CD8-positive, alpha-beta memory T cell (primary cell): ENCODE data around the gene RAPSN. TPM values are rescaled to one million over a fixed set of nuclear protein-coding genes. Genes with fewer than 3 reads are reported as not detected.
"Not testable (repeated sequence)": the region's sequence is repeated elsewhere in the genome, so short reads cannot be mapped to it uniquely, and the experiment has no call there.

Experiments used
- CTCF ChIA-PET: fragments of 350-600 bp; sonication (Branson Sonifier 250); formaldehyde crosslinking; loops from one replicate; lab custom pipeline; 2021; ENCODE audit warnings: antibody characterized with exemption; lab: Charles Lee
- POLR2A ChIA-PET: fragments of 350-600 bp; sonication (Branson Sonifier 250); formaldehyde crosslinking; loops from one replicate; lab custom pipeline; 2021; ENCODE audit warnings: antibody characterized with exemption; lab: Charles Lee
- DNase-seq, 5 donors: peaks; one replicate each; pipeline versions ENCODE4 v3.0.0 to v3.0.0-alpha.2; 2020 to 2022; ENCODE audit warnings: mixed read lengths in 1 of 5
- H3K27ac ChIP-seq: one replicate; pipeline ENCODE4 v1.7.0; 2013; ENCODE audit warnings: low read depth, mild to moderate bottlenecking, low read length, moderate library complexity
- H3K27me3 ChIP-seq: 2 replicates; pipeline ENCODE4 v1.7.0; 2013; ENCODE audit warnings: low read length, mild to moderate bottlenecking; ENCODE audit not compliant: insufficient read depth, poor library complexity, severe bottlenecking
- H3K36me3 ChIP-seq: 2 replicates; pipeline ENCODE4 v1.7.0; 2013; ENCODE audit warnings: mild to moderate bottlenecking, low read length, moderate library complexity; ENCODE audit not compliant: insufficient read depth
- H3K4me1 ChIP-seq: 2 replicates; pipeline ENCODE4 v1.7.0; 2013; ENCODE audit warnings: mild to moderate bottlenecking, low read length, moderate library complexity; ENCODE audit not compliant: insufficient read depth
- H3K4me3 ChIP-seq: 2 replicates; pipeline ENCODE4 v1.7.0; 2013; ENCODE audit warnings: mild to moderate bottlenecking, low read length
- H3K9me3 ChIP-seq: 2 replicates; pipeline ENCODE4 v1.7.0; 2013; ENCODE audit warnings: mild to moderate bottlenecking, low read length
- H3K27ac Mint-ChIP-seq, 8 donors: one replicate each; pipeline ENCODE4 v1.8.0; 2020 to 2021; ENCODE audit warnings: mixed read lengths in 8 of 8, mild to moderate bottlenecking in 6 of 8, inconsistent platforms in 3 of 8, moderate library complexity in 3 of 8
- H3K27me3 Mint-ChIP-seq, 2 donors: one replicate each; pipeline ENCODE4 v1.8.0; 2020 to 2021; ENCODE audit warnings: mixed read lengths in 2 of 2, mild to moderate bottlenecking in 1 of 2, moderate library complexity in 1 of 2
- H3K36me3 Mint-ChIP-seq, 3 donors: one replicate each; pipeline ENCODE4 v1.8.0; 2020 to 2021; ENCODE audit warnings: mixed read lengths in 3 of 3, inconsistent platforms in 1 of 3, mild to moderate bottlenecking in 1 of 3
- H3K4me1 Mint-ChIP-seq, 3 donors: one replicate each; pipeline ENCODE4 v1.8.0; 2020 to 2021; ENCODE audit warnings: mixed read lengths in 3 of 3, inconsistent platforms in 1 of 3, mild to moderate bottlenecking in 1 of 3
- H3K4me3 Mint-ChIP-seq, 7 donors: one replicate each; pipeline ENCODE4 v1.8.0; 2020 to 2021; ENCODE audit warnings: mixed read lengths in 7 of 7, mild to moderate bottlenecking in 6 of 7, moderate library complexity in 4 of 7, inconsistent platforms in 2 of 7
- H3K9me3 Mint-ChIP-seq, 5 donors: one replicate each; pipeline ENCODE4 v1.8.0; 2020 to 2022; ENCODE audit warnings: mixed read lengths in 5 of 5, mild to moderate bottlenecking in 3 of 5, moderate library complexity in 2 of 5, inconsistent platforms in 1 of 5
- polyA plus RNA-seq: library from polyadenylated mRNA; unstranded; fragments of 300-500 nt; fragmentation: Illumina TruSeq; gene quantifications from one replicate; pipeline ENCODE4 v1.2.3, GENCODE V29; 2021
- total RNA-seq, 2 experiments: library from RNA; stranded (reverse); gene quantifications; one replicate each; pipeline ENCODE4 v1.2.3, GENCODE V29; 2021

Gene RAPSN
- total and polyA plus RNA-seq, 3 experiments from 2014 or later = 0.29 to 0.79 TPM; not detected in 1

- peaks cover 0 to 5% (median 0%) of the 10 kb centered on the region in 3 donors for H3K4me1 Mint-ChIP-seq
- H3K4me1 ChIP-seq = no peaks in the 10 kb centered on the region
- H3K4me3 Mint-ChIP-seq = no peak overlapping the region
- no peak overlapping the region for H3K27ac ChIP-seq
- ChIA-PET POLR2A (no interaction called here), CTCF (no interaction called here)
- no peak for DNase-seq
- no peaks in the 10 kb centered on the region for H3K9me3 Mint-ChIP-seq
- H3K4me3 ChIP-seq = no peak overlapping the region
- H3K27me3 ChIP-seq = no peaks in the 10 kb centered on the region
- H3K9me3 ChIP-seq = no peaks in the 10 kb centered on the region
- peaks cover 0 to 38% (median 1%) of the 10 kb centered on the region in 3 donors for H3K36me3 Mint-ChIP-seq
- H3K27ac Mint-ChIP-seq = peak overlapping the region in 5 of 8 donors; percentile 12 to 88 (median 64)
- H3K27me3 Mint-ChIP-seq = peaks cover 0 to 2% of the 10 kb centered on the region in 2 donors
- no peaks in the 10 kb centered on the region for H3K36me3 ChIP-seq
Observed at GRCh38 chr11:47460571-47461235, 11.8 kb upstream of the RAPSN start.

- H3K27ac Mint-ChIP-seq, H3K27ac ChIP-seq, H3K9me3 Mint-ChIP-seq, H3K4me3 Mint-ChIP-seq, H3K9me3 ChIP-seq, H3K4me3 ChIP-seq, H3K4me1 Mint-ChIP-seq, H3K36me3 Mint-ChIP-seq, H3K27me3 ChIP-seq, H3K36me3 ChIP-seq, H3K27me3 Mint-ChIP-seq, H3K4me1 ChIP-seq: not testable (repeated sequence)
- peak; percentile 34 to 79 (median 55) for DNase-seq
- CTCF ChIA-PET = interaction anchor here (0.6 to 3.6 kb wide), 9 partner anchors 35 to 559 kb away, joined by 3 to 12 read pairs (median 3); no protein-coding TSS in a partner anchor
- POLR2A ChIA-PET = interaction anchor here (0.7 kb wide), 1 partner anchor 410 kb away, joined by 5 read pairs; no protein-coding TSS in a partner anchor
Observed at GRCh38 chr11:47454258-47454671, 5.3 kb upstream of the RAPSN start.

GRCh38 chr11:47453365-47453764 lies 4.4 kb upstream of the RAPSN start:
- no peak overlapping the region for H3K4me3 ChIP-seq
- H3K4me1 Mint-ChIP-seq = peaks cover 0 to 6% (median 5%) of the 10 kb centered on the region in 3 donors
- CTCF ChIA-PET = interaction anchor here (0.9 to 3.6 kb wide), 4 partner anchors 79 to 300 kb away, joined by 3 to 12 read pairs (median 6); no protein-coding TSS in a partner anchor
- no peaks in the 10 kb centered on the region for H3K36me3 Mint-ChIP-seq
- DNase-seq = no peak
- POLR2A ChIA-PET = no interaction called here
- no peaks in the 10 kb centered on the region for H3K27me3 Mint-ChIP-seq
- H3K9me3 Mint-ChIP-seq = no peaks in the 10 kb centered on the region
- no peaks in the 10 kb centered on the region for H3K36me3 ChIP-seq
- H3K9me3 ChIP-seq = no peaks in the 10 kb centered on the region
- H3K4me3 Mint-ChIP-seq = no peak overlapping the region
- H3K27ac Mint-ChIP-seq = no peak overlapping the region
- H3K4me1 ChIP-seq = no peaks in the 10 kb centered on the region
- H3K27me3 ChIP-seq = no peaks in the 10 kb centered on the region
- no peak overlapping the region for H3K27ac ChIP-seq

- H3K27me3 ChIP-seq = no peaks in the 10 kb centered on the region
- no peaks in the 10 kb centered on the region for H3K9me3 ChIP-seq
- no peak overlapping the region for H3K4me3 Mint-ChIP-seq
- ChIA-PET POLR2A (no interaction called here), CTCF (interaction anchor here (3.6 kb wide), 1 partner anchor 274 kb away, joined by 12 read pairs; no protein-coding TSS in a partner anchor)
- no peak overlapping the region for H3K4me3 ChIP-seq
- H3K9me3 Mint-ChIP-seq = no peaks in the 10 kb centered on the region
- H3K36me3 Mint-ChIP-seq = no peaks in the 10 kb centered on the region
- no peak for DNase-seq
- peaks cover 0 to 6% (median 5%) of the 10 kb centered on the region in 3 donors for H3K4me1 Mint-ChIP-seq
- no peak overlapping the region for H3K27ac Mint-ChIP-seq
- no peaks in the 10 kb centered on the region for H3K36me3 ChIP-seq
- H3K27me3 Mint-ChIP-seq = no peaks in the 10 kb centered on the region
- no peak overlapping the region for H3K27ac ChIP-seq
- no peaks in the 10 kb centered on the region for H3K4me1 ChIP-seq
Observed at GRCh38 chr11:47451990-47452389, 3.1 kb upstream of the RAPSN start.

GRCh38 chr11:47451436-47451835 lies 2.5 kb upstream of the RAPSN start:
- Mint-ChIP-seq H3K27ac (no peak overlapping the region), H3K9me3 (no peaks in the 10 kb centered on the region), H3K27me3 (no peaks in the 10 kb centered on the region), H3K4me1 (peaks cover 0 to 6% (median 5%) of the 10 kb centered on the region in 3 donors), H3K36me3 (no peaks in the 10 kb centered on the region), H3K4me3 (no peak overlapping the region)
- ChIA-PET POLR2A (no interaction called here), CTCF (no interaction called here)
- Histone ChIP-seq H3K9me3 (no peaks in the 10 kb centered on the region), H3K36me3 (no peaks in the 10 kb centered on the region), H3K4me3 (no peak overlapping the region), H3K27me3 (no peaks in the 10 kb centered on the region), H3K27ac (no peak overlapping the region), H3K4me1 (no peaks in the 10 kb centered on the region)
- DNase-seq = no peak

GRCh38 chr11:47449541-47449940 lies 605 bp upstream of the RAPSN start:
- POLR2A ChIA-PET = no interaction called here
- no peak for DNase-seq

GRCh38 chr11:47447906-47448305 lies 1.0 kb downstream of the RAPSN start:
- H3K4me3 ChIP-seq = no peak overlapping the region
- Mint-ChIP-seq H3K4me1 (no peaks in the 10 kb centered on the region), H3K9me3 (no peaks in the 10 kb centered on the region), H3K27ac (peak overlapping the region in 2 of 8 donors; percentile 24 to 58), H3K27me3 (peaks cover 0 to 1% of the 10 kb centered on the region in 2 donors), H3K4me3 (no peak overlapping the region), H3K36me3 (no peaks in the 10 kb centered on the region)
- no peaks in the 10 kb centered on the region for H3K36me3 ChIP-seq
- H3K27me3 ChIP-seq = no peaks in the 10 kb centered on the region
- H3K9me3 ChIP-seq = no peaks in the 10 kb centered on the region
- CTCF ChIA-PET = no interaction called here
- no peak overlapping the region for H3K27ac ChIP-seq
- POLR2A ChIA-PET = no interaction called here
- no peak for DNase-seq
- H3K4me1 ChIP-seq = no peaks in the 10 kb centered on the region

More at GRCh38 chr11:47449541-47449940, 605 bp upstream of the RAPSN start:
- Mint-ChIP-seq H3K4me1 (peaks cover 0 to 6% (median 5%) of the 10 kb centered on the region in 3 donors), H3K36me3 (no peaks in the 10 kb centered on the region), H3K9me3 (no peaks in the 10 kb centered on the region), H3K27me3 (no peaks in the 10 kb centered on the region), H3K4me3 (no peak overlapping the region), H3K27ac (no peak overlapping the region)
- CTCF ChIA-PET = interaction anchor here (1.0 to 1.5 kb wide), 2 partner anchors 76 to 104 kb away, joined by 3 read pairs; no protein-coding TSS in a partner anchor
- no peaks in the 10 kb centered on the region for H3K4me1 ChIP-seq
- H3K9me3 ChIP-seq = no peaks in the 10 kb centered on the region
- H3K36me3 ChIP-seq = no peaks in the 10 kb centered on the region
- H3K27me3 ChIP-seq = no peaks in the 10 kb centered on the region
- H3K4me3 ChIP-seq = no peak overlapping the region
- no peak overlapping the region for H3K27ac ChIP-seq

GRCh38 chr11:47446833-47447232 lies 2.1 kb downstream of the RAPSN start:
- Mint-ChIP-seq H3K4me1 (no peaks in the 10 kb centered on the region), H3K27ac (no peak overlapping the region), H3K27me3 (peaks cover 0 to 1% of the 10 kb centered on the region in 2 donors), H3K4me3 (no peak overlapping the region), H3K36me3 (no peaks in the 10 kb centered on the region), H3K9me3 (no peaks in the 10 kb centered on the region)
- no peak overlapping the region for H3K27ac ChIP-seq
- H3K4me3 ChIP-seq = no peak overlapping the region
- no peak for DNase-seq
- ChIA-PET POLR2A (no interaction called here), CTCF (no interaction called here)
- H3K9me3 ChIP-seq = no peaks in the 10 kb centered on the region
- H3K4me1 ChIP-seq = no peaks in the 10 kb centered on the region
- no peaks in the 10 kb centered on the region for H3K36me3 ChIP-seq
- H3K27me3 ChIP-seq = no peaks in the 10 kb centered on the region
